ENCODE results near the gene UTP4.

UTP4 gene

DNA sequence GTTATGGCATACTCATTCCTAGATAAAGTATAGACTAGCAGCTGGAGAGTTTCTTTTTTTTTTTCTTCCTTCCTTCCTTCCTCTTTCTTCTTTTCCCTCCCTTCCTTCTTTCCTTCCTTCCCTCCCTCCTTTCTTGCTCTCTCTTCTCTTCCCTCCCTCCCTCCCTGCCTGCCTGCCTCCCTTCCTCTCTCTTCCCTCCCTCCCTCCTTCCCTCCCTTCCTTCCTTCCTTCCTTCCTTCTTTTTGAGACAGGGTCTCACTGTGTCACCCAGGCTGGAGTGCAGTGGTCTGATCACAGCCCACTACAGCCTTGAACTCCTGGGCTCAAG lies 47.5 kb downstream of the UTP4 start:
- no peak for DNase-seq

DNA sequence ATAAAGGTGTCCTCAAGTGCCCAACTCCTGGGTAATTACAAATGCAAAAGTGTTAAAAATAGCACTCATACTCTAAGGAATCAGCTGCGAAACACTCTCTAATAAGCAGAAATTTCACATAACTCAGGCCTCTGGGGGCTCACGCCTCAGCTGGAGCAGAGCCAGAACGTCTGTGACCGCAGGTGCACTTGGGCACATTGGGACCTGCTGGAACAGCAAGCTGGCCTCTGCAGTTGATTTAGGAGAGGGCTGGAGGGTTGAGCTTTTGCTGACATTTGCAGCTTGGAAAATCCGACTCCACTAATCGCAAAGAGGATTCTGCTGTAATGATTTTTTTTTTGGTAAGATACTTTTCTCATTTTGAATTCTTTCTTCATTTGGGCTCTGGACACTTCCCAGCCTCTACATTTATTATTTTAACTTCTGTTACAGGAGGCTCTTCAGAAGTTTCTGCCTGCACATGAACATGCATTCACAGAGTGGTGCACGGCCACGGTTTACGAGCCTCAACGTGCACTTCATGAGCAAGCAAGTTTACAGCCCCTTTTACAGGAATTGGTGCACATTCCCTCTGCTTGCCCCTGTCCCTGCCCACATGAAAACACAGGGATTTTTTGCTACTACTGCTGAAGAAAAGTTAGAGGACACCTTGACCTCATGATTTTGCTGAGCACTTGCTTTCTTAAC lies 50.4 kb downstream of the UTP4 start:
- DNase-seq, result peak; percentile 51

- DNase-seq, result peak; percentile 91
These were observed 54.4 kb downstream of the UTP4 start, which contains the start of gene SNTB2 for GRCh38 chr16:69186642-69187445. Gene SNTB2, plus strand, starts transcription at chr16:69187164. Its CDS starts 3 bp downstream, at chr16:69187167.

GRCh38 chr16:69187446-69188235 lies 55.2 kb downstream of the UTP4 start:
- peak; percentile 69 for DNase-seq

GRCh38 chr16:69188236-69188549 lies 55.7 kb downstream of the UTP4 start:
- DNase-seq, result peak; percentile 69

- peak; percentile 4 for DNase-seq
These were observed 56.3 kb downstream of the UTP4 start for GRCh38 chr16:69188716-69189115.

DNA sequence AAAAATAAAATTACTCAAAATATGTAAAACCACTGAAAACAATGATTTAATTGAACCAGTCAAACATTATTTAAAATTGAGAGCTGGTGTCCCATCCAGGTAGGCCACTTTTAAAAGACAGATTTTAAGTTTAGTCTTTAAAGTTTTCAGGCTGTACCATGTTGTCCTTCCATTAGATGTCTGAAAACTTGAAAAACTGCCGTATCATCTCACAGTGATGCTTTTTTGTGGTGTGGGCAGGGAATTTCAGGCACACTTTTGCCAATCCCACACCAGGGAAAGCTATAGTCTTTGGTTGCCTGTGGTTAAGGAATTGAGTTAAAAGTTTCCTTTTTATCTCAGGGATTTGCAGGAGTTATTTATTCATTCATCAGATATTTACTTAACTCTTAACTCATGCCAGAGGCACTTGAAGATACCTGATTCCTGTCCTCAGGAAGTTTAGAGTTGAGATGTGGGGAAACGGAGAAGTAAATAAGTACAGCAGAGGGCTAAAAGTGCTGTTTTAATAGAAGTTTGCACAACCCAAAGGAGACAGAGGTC lies 57.7 kb downstream of the UTP4 start:
- DNase-seq, result no peak

DNA sequence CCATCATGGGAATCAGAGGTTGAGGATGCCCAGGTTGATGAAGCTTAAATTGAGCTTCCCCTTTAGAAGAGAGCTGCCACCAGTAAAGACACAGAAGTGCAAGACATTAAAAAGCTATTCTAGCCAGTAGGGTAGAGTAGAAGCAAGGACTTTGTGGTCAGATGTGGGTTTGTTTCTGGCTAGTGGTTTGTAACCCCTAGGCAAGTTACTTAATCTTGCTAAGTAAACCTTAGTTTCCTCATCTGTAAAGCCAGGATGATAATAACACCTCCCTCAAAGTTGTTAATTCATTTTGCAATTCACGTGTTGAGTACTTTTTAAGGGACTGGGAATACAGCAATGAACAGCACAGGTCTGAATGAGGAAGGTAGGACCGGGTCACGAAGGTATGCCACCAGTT lies 58.1 kb downstream of the UTP4 start:
- no peak for DNase-seq

DNA sequence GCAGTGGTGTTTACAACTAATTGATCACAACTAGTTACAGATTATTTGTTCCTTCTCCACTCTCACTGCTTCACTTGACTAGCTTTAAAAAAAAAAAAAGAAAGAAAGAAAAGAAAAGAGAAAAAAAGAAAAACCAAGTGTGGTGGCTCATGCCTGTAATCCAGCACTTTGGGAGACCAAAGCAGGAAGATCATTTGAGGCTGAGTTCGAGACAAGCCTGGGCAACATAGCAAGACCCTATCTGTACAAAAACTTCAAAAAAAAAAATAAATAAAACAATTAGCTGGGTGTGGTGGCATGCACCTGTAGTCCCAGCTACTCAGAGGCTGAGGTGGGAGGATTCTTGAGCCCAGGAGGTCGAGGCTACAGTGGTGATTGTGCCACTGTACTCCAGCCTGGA lies 58.7 kb downstream of the UTP4 start:
- DNase-seq, result no peak

DNA sequence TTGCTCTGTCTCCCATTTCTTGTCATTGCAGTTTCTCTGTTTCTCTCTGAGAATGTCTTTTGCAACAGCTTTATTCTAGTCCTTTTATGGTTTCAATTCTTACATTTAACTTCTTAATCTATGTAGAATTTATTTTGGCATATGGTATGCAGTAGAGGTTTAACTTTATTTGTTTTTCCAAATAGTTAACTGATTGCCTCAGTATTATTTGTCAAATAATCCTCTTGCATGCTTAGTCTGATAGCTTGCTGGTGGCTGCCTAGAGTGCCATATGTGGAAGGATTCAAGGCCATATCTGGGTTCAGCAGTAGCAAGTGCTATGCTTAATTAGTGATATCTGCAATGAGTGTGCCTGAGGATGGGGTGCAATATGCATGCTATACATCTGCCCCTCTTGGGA lies 61.4 kb downstream of the UTP4 start:
- no peak for DNase-seq

GRCh38 chr16:69194488-69194887 lies 62.0 kb downstream of the UTP4 start:
- DNase-seq, result no peak

- peak; percentile 20 for DNase-seq
These were observed 63.0 kb downstream of the UTP4 start for GRCh38 chr16:69195369-69196029.

- DNase-seq, result no peak
These were observed 65.1 kb downstream of the UTP4 start for GRCh38 chr16:69197573-69197972.

DNA sequence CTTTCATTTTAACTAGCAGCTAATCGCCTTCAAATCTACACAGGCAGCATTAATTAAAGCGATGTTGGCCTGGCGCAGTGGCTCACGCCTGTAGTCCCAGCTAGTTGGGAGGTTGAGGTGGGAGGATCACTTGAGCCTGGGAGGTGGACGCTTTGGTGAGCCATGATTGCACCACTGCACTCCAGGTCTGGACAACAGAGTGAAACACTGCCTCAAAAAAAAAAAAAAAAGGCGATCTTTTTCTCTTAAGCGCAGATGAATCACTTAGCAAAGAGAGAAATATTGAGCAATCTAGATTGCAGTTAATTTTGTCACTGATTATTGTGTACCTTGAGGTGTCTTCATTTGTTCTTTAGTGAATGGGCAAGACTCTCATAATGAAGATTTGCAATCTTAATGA lies 66.9 kb downstream of the UTP4 start:
- DNase-seq, result no peak

GRCh38 chr16:69201291-69201690 lies 68.8 kb downstream of the UTP4 start:
- DNase-seq, result no peak

DNA sequence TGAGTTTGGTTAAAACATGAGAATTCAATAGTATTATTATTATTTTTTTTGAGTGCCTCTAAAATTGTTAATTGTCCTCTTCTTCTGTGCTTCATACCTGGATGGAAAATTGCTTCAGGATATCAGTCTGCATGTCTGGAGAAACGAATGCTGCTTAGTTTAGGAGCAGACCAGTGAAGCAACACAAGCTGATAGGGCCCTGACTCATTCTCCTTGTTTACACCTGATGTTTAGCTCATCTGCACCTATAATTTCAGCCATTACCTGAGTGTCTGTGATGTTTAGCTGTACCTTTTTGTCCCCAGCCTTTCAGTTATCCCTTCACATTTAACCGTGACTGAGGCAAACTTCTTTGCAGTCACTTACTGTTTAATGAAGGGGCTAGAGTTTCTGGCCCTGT lies 69.3 kb downstream of the UTP4 start:
- DNase-seq, result peak; percentile 38

DNA sequence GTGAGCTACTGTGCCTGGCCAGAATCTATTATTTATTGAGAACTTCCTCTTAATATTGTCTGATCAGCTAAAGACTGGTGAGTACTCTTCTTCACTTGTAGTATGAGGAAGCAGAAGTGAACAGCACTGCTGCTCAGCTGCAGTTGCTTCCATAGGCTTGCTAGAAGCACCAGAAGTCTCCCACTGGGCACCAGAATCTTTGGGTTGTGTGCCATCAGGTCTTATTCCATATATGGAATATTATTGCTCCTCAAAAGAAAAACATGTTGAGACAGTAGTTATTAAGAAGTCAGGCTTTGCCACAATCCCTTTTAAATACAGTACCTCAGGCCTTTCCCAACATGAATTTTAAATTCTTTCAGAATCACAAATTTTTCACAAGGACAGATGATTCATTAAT lies 71.7 kb downstream of the UTP4 start:
- no peak for DNase-seq

GRCh38 chr16:69209735-69210134 lies 77.3 kb downstream of the UTP4 start:
- DNase-seq, result no peak

DNA sequence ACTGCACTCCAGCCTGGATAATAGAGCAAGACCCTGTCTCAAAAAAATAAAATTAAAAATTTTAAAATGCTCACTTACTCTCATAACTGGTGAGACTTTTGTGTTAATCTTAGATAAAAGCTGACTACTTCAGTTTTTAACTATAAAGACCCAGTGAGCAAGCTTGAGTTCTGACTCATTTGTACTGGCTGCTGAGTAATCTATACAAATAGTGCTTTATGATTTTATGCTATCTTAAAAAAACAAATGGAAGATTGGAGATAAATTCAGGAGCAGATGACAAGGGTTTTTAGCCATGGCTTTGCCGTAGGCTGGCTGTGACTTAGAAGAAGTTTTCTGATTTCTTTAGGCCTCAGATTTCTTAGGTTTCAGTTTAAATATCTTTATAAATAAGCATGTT lies 85.0 kb downstream of the UTP4 start:
- no peak for DNase-seq

Measured in NCI-H69 (cell line).